ENCODE data around the gene MICOS13.

Gene MICOS13

GRCh38 chr19:5697890-5698634 is 17.7 kb upstream of the MICOS13 start:
- no peak for TF ChIP-seq CTCF (IDR thresholded peaks at IDR 0.05; ENCODE audit: low read depth, low read length)
- H3K4me3 ChIP-seq (ENCODE audit: low read depth, low read length), result no peak overlapping the region

- TF ChIP-seq CTCF (IDR thresholded peaks at IDR 0.05; ENCODE audit: low read depth, low read length), result no peak
Measured at GRCh38 chr19:5697022-5697889, 16.9 kb upstream of the MICOS13 start.

GRCh38 chr19:5696196-5697021 is 16.1 kb upstream of the MICOS13 start:
- TF ChIP-seq CTCF (IDR thresholded peaks at IDR 0.05; ENCODE audit: low read depth, low read length), result no peak
- no peak overlapping the region for H3K4me3 ChIP-seq (ENCODE audit: low read depth, low read length)

More at GRCh38 chr19:5697022-5697889, 16.9 kb upstream of the MICOS13 start:
- H3K4me3 ChIP-seq (ENCODE audit: low read depth, low read length), result no peak overlapping the region

- no peak overlapping the region for H3K4me3 ChIP-seq (ENCODE audit: low read depth, low read length)
- no peak for TF ChIP-seq CTCF (IDR thresholded peaks at IDR 0.05; ENCODE audit: low read depth, low read length)
Measured at GRCh38 chr19:5695649-5696195, 15.4 kb upstream of the MICOS13 start.

GRCh38 chr19:5694956-5695648 is 14.8 kb upstream of the MICOS13 start:
- no peak for TF ChIP-seq CTCF (IDR thresholded peaks at IDR 0.05; ENCODE audit: low read depth, low read length)
- no peak overlapping the region for H3K4me3 ChIP-seq (ENCODE audit: low read depth, low read length)

GRCh38 chr19:5694167-5694955 is 14.0 kb upstream of the MICOS13 start:
- no peak for TF ChIP-seq CTCF (IDR thresholded peaks at IDR 0.05; ENCODE audit: low read depth, low read length)
- H3K4me3 ChIP-seq (ENCODE audit: low read depth, low read length), result no peak overlapping the region

Data from WI38 (cell line).